ENCODE data around the gene RPS6KA4.

RPS6KA4 gene

DNA sequence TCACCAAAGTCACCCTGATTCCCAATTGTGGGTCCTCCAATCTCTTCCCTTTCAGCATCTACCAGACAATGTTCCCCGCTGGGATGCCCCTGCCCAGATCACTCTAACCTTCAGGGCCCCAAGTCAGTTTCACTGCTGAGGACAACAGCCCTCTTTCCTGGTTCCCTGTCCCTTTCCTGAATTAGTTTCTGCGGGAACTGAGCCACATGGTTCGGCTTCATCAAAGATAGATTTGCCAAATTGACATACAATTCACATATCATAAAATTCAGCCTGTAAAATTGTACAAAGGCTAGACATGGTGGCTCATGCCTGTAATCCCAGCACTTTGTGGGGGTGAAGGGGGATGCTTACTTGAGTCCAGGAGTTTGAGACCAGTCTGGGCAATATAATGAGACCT is 31.0 kb upstream of the RPS6KA4 start:
- no peak for DNase-seq

DNA sequence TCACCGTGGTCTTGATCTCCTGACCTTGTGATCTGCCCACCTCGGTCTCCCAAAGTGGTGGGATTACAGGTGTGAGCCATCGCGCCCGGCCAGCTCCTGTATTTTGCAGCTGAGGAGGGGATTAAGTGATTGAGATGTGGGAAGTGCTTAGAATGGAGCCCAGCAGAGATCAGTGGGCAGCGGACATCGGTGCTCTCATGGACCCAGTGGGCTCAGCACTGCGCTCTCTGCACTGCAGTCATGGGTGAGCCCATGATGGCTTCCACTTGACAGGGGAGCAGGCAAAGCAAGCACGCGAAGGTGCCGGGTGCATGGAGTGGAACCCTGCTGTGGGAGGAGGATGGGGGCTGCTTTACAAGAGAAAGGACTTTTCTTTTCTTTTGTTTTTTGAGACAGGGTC is 28.1 kb upstream of the RPS6KA4 start:
- no peak for DNase-seq

- DNase-seq = no peak
Observed at GRCh38 chr11:64331569-64332371, 27.2 kb upstream of the RPS6KA4 start.

DNA sequence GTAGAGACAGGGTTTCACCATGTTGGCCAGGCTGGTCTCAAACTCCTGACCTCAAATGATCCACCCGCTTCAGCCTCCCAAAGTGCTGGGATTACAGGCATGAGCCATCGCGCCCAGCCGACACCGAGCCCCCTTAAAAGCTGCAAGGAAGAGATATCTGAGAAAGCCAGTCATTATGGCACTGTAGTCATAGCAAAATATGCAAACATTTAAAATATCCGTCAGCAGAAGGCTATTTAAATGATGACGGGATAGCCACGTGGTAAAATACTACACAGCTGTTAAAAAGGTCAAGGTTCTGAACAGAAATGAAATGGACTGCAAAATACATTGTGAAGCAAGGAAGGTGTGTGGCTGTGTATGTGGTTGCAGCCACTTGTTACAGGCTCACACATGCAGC is 25.4 kb upstream of the RPS6KA4 start:
- no peak for DNase-seq

- DNase-seq = no peak
Observed at GRCh38 chr11:64334764-64335735, 23.9 kb upstream of the RPS6KA4 start.

GRCh38 chr11:64337538-64338249 is 21.3 kb upstream of the RPS6KA4 start:
- DNase-seq = no peak

DNA sequence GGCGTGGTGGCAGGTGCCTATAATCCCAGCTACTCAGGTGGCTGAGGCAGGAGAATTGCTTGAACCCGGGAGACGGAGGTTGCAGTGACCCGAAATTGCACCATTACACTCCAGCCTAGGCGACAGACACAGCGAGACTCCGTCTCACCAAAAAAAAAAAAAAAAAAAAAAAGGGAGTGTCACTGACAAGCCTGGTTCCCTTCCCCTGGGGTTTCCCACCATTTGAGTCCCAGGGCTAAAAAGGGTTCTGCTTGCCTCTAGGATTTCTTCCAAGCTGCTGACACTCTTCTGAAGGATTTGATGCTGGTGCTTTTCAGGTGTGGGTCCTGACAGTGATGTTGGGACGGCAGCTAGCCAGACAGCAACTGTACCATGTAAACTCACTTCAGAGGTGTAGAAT is 20.2 kb upstream of the RPS6KA4 start:
- no peak for DNase-seq

DNA sequence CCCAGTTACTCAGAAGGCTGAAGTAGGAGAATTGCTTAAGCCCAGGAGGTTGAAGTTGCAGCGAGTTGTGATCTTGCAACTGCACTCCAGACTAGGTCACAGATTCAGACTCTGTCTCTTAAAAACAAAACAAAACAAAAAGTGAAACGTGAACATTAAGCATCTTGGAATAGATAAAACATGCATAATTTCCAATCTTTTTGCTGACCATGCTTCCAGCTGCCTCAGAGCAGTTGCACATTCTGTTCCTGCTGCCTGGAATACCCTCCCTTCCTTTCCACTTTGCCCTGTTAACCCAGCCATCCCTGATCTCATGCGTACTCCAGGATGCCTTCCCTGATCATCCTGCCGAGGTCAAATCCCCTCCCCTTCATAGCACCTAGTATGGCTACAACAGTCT is 19.7 kb upstream of the RPS6KA4 start:
- no peak for DNase-seq

DNA sequence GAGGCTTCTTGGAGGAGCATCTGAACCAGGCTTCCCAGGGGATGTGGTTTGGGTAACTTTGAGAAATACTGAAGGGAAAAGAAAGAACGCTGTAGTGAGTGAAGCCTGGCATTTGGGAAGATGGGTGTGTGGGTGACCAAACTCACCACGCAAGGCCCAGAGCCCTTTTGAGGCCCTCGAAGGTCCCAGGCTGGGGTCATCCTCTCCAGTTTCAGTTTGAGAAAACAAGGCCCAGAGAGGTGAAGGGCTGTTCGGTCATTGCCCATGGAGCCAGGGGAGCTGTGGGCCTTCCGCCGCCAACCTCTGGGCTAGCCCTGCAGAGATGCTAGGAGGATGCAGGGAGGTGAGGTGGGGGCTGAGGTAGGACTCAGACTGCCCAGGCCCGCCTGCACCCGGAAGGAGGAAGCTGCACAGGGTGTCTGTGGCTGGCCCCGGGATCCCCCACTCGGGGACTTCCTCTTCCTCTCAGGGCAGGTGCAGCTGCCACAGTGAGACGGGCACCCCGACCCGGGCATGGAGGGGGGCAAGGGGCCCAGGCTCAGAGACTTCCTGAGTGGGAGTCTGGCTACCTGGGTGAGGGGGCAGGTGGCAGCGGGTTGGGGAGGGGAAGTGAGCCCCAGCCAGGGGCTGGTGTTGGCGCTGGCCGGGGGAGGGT is 19.1 kb upstream of the RPS6KA4 start, which contains the start of gene CCDC88B:
TSS of gene CCDC88B (plus strand) at position 451 of the 655 bp plus-strand sequence. CDS start at position 514, 63 bp downstream.
- no peak for DNase-seq

- no peak for DNase-seq
Observed at GRCh38 chr11:64340671-64341335, 18.2 kb upstream of the RPS6KA4 start.

GRCh38 chr11:64341429-64341828 is 17.5 kb upstream of the RPS6KA4 start:
- DNase-seq = no peak

DNA sequence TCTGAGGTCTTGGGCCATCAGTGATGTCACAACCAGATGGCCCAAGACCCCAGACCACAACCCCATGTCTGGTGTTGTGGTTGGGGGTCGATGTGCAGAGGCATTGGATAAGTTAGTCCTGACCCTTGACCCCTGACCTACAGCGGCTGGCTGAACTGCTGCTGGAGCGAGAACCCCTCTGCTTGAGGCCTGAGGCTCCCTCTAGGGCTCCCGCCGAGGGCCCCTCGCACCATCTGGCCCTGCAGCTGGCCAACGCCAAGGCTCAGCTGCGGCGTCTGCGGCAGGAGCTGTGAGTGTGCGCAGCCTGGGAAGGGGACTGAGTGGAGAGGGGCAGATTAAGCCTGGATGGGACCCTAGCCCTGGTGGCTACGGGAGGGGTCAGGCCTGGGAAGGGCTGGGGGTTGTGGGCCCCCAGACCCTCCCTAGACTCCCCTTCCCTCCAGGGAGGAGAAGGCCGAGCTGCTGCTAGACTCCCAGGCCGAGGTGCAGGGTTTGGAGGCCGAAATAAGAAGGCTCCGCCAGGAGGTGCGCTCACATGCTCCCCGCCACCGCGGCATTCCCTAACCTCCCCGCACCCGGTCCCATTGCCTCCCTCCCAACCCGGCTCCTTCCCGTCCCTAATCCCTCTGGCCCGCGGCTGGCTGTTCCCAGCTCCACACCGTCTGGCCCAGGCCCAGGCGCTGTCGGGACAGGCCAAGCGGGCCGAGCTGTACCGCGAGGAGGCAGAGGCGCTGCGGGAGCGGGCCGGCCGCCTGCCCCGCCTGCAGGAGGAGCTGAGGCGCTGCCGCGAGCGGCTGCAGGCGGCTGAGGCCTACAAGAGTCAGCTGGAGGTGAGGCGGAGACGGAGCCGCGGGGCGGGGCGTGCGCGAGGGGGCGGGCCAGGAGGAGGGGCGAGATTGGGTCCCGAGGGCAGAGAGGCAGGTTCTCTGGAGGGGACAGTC is 16.8 kb upstream of the RPS6KA4 start:
- peak; percentile 85 for DNase-seq

- no peak for DNase-seq
Observed at GRCh38 chr11:64342869-64343745, 15.9 kb upstream of the RPS6KA4 start.

DNA sequence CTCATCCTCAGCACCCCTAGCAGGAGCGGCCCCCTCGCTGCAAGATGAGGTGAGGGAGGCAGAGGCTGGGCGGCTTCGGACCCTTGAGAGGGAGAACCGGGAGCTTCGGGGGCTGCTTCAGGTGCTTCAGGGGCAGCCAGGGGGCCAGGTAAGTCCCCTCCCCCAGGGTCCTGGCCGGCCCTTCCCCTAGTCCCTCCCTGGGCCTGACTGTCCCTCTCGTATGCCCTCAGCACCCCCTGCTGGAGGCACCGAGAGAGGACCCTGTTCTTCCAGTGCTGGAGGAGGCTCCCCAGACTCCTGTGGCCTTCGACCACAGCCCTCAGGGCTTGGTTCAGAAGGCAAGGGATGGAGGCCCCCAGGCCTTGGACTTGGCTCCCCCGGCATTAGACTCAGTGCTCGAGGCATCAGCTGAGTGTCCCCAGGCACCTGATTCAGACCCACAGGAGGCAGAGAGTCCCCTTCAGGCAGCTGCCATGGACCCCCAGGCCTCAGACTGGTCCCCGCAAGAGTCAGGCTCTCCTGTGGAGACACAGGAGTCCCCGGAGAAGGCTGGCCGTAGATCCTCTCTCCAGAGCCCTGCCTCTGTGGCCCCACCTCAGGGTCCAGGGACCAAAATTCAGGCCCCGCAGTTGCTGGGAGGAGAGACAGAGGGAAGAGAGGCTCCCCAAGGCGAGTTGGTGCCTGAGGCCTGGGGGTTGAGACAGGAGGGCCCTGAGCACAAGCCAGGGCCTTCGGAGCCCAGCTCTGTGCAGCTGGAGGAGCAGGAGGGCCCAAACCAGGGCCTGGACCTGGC is 15.0 kb upstream of the RPS6KA4 start:
- DNase-seq = no peak

DNA sequence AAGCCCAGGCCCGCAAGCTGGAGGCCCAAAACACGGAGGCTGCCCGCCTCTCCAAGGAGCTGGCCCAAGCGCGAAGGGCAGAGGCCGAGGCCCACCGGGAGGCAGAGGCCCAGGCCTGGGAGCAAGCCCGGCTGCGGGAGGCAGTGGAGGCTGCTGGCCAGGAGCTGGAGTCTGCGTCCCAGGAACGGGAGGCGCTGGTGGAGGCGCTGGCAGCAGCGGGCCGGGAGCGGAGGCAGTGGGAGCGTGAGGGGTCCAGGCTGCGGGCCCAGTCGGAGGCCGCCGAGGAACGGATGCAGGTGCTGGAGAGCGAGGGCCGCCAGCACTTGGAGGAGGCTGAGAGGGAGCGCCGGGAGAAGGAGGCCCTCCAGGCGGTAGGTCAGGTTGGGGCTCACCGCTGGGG is 14.2 kb upstream of the RPS6KA4 start:
- DNase-seq = no peak

- DNase-seq = no peak
Observed at GRCh38 chr11:64347193-64347867, 11.6 kb upstream of the RPS6KA4 start.

DNA sequence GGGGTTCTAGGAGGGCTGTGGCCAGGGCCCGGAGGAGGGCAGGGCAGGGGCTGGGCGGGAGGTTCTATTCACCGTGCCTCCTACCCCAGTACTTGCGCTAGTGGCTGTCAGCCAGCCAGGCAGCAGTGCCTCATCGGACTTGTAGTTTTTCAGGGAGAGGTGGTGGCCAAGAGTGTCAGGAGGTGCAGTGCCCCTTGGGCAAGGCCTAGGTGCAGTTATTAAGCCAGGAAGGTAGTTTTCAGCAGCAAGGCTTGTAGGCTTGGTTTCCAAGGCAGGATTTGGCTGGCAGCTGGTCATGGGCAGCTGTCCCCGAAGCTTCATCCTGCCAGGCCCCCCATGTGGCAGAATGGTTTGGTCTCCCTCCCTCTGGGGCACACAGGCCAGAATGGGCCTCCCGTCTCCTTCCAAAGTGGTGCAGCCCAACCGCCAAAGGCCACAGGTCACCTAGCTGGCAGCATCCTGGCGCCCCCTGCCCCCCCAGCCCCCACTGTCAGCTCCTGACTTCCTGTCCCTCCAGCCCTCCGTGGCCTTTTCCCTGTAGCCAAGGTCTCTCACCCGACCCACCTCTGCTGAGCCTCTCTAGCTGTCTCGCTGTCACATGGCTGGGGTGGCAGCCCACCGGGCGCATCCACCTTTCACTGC is 10.5 kb upstream of the RPS6KA4 start:
- no peak for DNase-seq

- DNase-seq = no peak
Observed at GRCh38 chr11:64349025-64349387, 10.0 kb upstream of the RPS6KA4 start.
